Colonic mucosa (tissue), 4 donors: Measurements from ENCODE around the gene BOLA3. TPM values are rescaled to one million over a fixed set of nuclear protein-coding genes. Genes with fewer than 3 reads are reported as not detected.
A peak's percentile ranks its signal among the peaks of the same experiment; 100 is the strongest.

Experiments used
- DNase-seq: peaks from one replicate; pipeline ENCODE4 v3.0.0-alpha.2; 2020
- H3K27ac ChIP-seq: fragments of 200-600 bp; one replicate; pipeline ENCODE4 v1.8.0; 2021
- H3K27me3 ChIP-seq: fragments of 200-600 bp; one replicate; pipeline ENCODE4 v1.8.0; 2021
- H3K36me3 ChIP-seq: fragments of 200-600 bp; one replicate; pipeline ENCODE4 v1.8.0; 2021
- H3K4me1 ChIP-seq: fragments of 200-600 bp; one replicate; pipeline ENCODE4 v1.8.0; 2021; ENCODE audit warnings: mild to moderate bottlenecking
- H3K4me3 ChIP-seq: fragments of 200-600 bp; one replicate; pipeline ENCODE4 v1.8.0; 2021
- H3K9ac ChIP-seq, 2 donors: one replicate each; pipeline ENCODE4 v1.7.0; 2013; ENCODE audit warnings: control low read depth in 2 of 2, low read depth in 2 of 2, low read length in 2 of 2
- H3K9me3 ChIP-seq: fragments of 200-600 bp; one replicate; pipeline ENCODE4 v1.8.0; 2021
- CTCF ChIP-seq: fragments of 200-600 bp; IDR thresholded peaks from one replicate; pipeline ENCODE4 v1.8.0; 2022; ENCODE audit warnings: antibody characterized with exemption, mild to moderate bottlenecking
- intact Hi-C: fragments of 100-400 bp; cut with DNase I; formaldehyde crosslinking; loops from one replicate; pipeline ENCODE4 v1.14.1; 2022
- total RNA-seq, 2 donors: library from RNA; stranded (reverse); fragmentation: NEBNext Ultra II Directional in 1 of 2; extraction: Animal tissue kit (Norgen Biotek cat#: 25700) in 1 of 2; gene quantifications; one replicate each; pipeline ENCODE4 v1.2.1, GENCODE V29; 2021
- donor health status: healthy.
- donor health status: DM: no; HTN: no; CAD: no.
- donor health status: DM: no; HTN: no; CAD: no.

The BOLA3 gene
- total RNA-seq, 2 donors from 2014 or later, result 44.8 to 95.1 TPM

GRCh38 chr2:74096052-74096451 is 51.7 kb downstream of the BOLA3 start:
- Histone ChIP-seq H3K9ac (no peak overlapping the region), H3K4me3 (no peak overlapping the region), H3K27ac (peak overlapping the region; percentile 32), H3K27me3 (no peaks in the 10 kb centered on the region), H3K9me3 (no peaks in the 10 kb centered on the region), H3K36me3 (peaks cover 18% of the 10 kb centered on the region), H3K4me1 (no peaks in the 10 kb centered on the region)
- TF ChIP-seq CTCF, result no peak
- DNase-seq, result no peak
- intact Hi-C loops, result no loop called here

GRCh38 chr2:74095632-74096031 is 52.1 kb downstream of the BOLA3 start:
- H3K4me3 ChIP-seq, result no peak overlapping the region
- TF ChIP-seq CTCF, result no peak
- intact Hi-C loops, result no loop called here
- no peak overlapping the region for H3K9ac ChIP-seq
- H3K27me3 ChIP-seq, result no peaks in the 10 kb centered on the region
- DNase-seq, result no peak
- H3K4me1 ChIP-seq, result no peaks in the 10 kb centered on the region
- H3K36me3 ChIP-seq, result peaks cover 18% of the 10 kb centered on the region
- H3K9me3 ChIP-seq, result no peaks in the 10 kb centered on the region
- H3K27ac ChIP-seq, result peak overlapping the region; percentile 32

GRCh38 chr2:74094291-74094690 is 53.4 kb downstream of the BOLA3 start:
- DNase-seq, result no peak
- no peak for TF ChIP-seq CTCF
- Histone ChIP-seq H3K27ac (no peak overlapping the region), H3K36me3 (peaks cover 16% of the 10 kb centered on the region), H3K4me3 (no peak overlapping the region), H3K9ac (no peak overlapping the region), H3K27me3 (no peaks in the 10 kb centered on the region), H3K4me1 (no peaks in the 10 kb centered on the region), H3K9me3 (no peaks in the 10 kb centered on the region)
- intact Hi-C loops, result no loop called here

GRCh38 chr2:74093840-74094239 is 53.9 kb downstream of the BOLA3 start:
- H3K27me3 ChIP-seq, result no peaks in the 10 kb centered on the region
- no peak for DNase-seq
- intact Hi-C loops, result no loop called here
- no peak overlapping the region for H3K27ac ChIP-seq
- no peaks in the 10 kb centered on the region for H3K4me1 ChIP-seq
- H3K36me3 ChIP-seq, result peaks cover 16% of the 10 kb centered on the region
- H3K4me3 ChIP-seq, result no peak overlapping the region
- no peaks in the 10 kb centered on the region for H3K9me3 ChIP-seq
- no peak overlapping the region for H3K9ac ChIP-seq
- no peak for TF ChIP-seq CTCF

- Histone ChIP-seq H3K4me3 (no peak overlapping the region), H3K9ac (no peak overlapping the region), H3K9me3 (no peaks in the 10 kb centered on the region), H3K27me3 (no peaks in the 10 kb centered on the region), H3K27ac (no peak overlapping the region), H3K4me1 (no peaks in the 10 kb centered on the region), H3K36me3 (peaks cover 16% of the 10 kb centered on the region)
- DNase-seq, result no peak
- no peak for TF ChIP-seq CTCF
- intact Hi-C loops, result no loop called here
These were observed 54.3 kb downstream of the BOLA3 start for GRCh38 chr2:74093426-74093825.

- Histone ChIP-seq H3K27me3 (no peaks in the 10 kb centered on the region), H3K9me3 (no peaks in the 10 kb centered on the region), H3K4me1 (no peaks in the 10 kb centered on the region), H3K27ac (no peak overlapping the region), H3K9ac (no peak overlapping the region), H3K36me3 (peaks cover 16% of the 10 kb centered on the region), H3K4me3 (no peak overlapping the region)
- no peak for TF ChIP-seq CTCF
- no peak for DNase-seq
- intact Hi-C loops, result no loop called here
These were observed 55.4 kb downstream of the BOLA3 start for GRCh38 chr2:74092275-74092674.
